GM19025 (cell line): Measurements from ENCODE around the gene GLIPR1L1.
A peak's percentile ranks its signal among the peaks of the same experiment; 100 is the strongest.

Experiments
- ATAC-seq: cut with Tn5 transposase; IDR thresholded peaks from one replicate; pipeline ENCODE4 v1.9.1; 2021; ENCODE audit warnings: mild to moderate bottlenecking, low read depth, moderate library complexity; ENCODE audit not compliant: unreplicated experiment

Gene GLIPR1L1

GRCh38 chr12:75349946-75350345, 15.5 kb downstream of the GLIPR1L1 start:
- no peak for ATAC-seq

GRCh38 chr12:75350413-75350812, 15.9 kb downstream of the GLIPR1L1 start:
- ATAC-seq: no peak

- no peak for ATAC-seq
Observed at GRCh38 chr12:75354011-75354410, 19.5 kb downstream of the GLIPR1L1 start.

GRCh38 chr12:75360920-75361319, 26.4 kb downstream of the GLIPR1L1 start:
- peak; percentile 56 for ATAC-seq

- ATAC-seq: peak; percentile 19
Observed at GRCh38 chr12:75361408-75361807, 26.9 kb downstream of the GLIPR1L1 start.

GRCh38 chr12:75364919-75365318, 30.4 kb downstream of the GLIPR1L1 start:
- ATAC-seq: no peak

- ATAC-seq: peak; percentile 79
Observed at GRCh38 chr12:75366629-75367028, 32.2 kb downstream of the GLIPR1L1 start.

- no peak for ATAC-seq
Observed at GRCh38 chr12:75374971-75375370, 40.5 kb downstream of the GLIPR1L1 start.

GRCh38 chr12:75378354-75378753, 43.9 kb downstream of the GLIPR1L1 start:
- no peak for ATAC-seq

GRCh38 chr12:75389061-75389460, 54.6 kb downstream of the GLIPR1L1 start:
- no peak for ATAC-seq

GRCh38 chr12:75389706-75390105, 55.2 kb downstream of the GLIPR1L1 start:
- ATAC-seq: no peak

GRCh38 chr12:75390156-75390898, 55.9 kb downstream of the GLIPR1L1 start:
- ATAC-seq: no peak

- ATAC-seq: peak; percentile 96
Observed at GRCh38 chr12:75390899-75391538, 56.5 kb downstream of the GLIPR1L1 start, which contains the start of gene GLIPR1L2. GLIPR1L2 (plus strand) TSS chr12:75391089; CDS start chr12:75391117, 28 bp downstream.

GRCh38 chr12:75404231-75404630, 69.8 kb downstream of the GLIPR1L1 start:
- no peak for ATAC-seq

GRCh38 chr12:75407683-75408082, 73.2 kb downstream of the GLIPR1L1 start:
- no peak for ATAC-seq

GRCh38 chr12:75409830-75410229, 75.4 kb downstream of the GLIPR1L1 start:
- ATAC-seq: no peak

GRCh38 chr12:75414671-75415070, 80.2 kb downstream of the GLIPR1L1 start:
- no peak for ATAC-seq

GRCh38 chr12:75419841-75420240, 85.4 kb downstream of the GLIPR1L1 start:
- no peak for ATAC-seq
